ENCODE results near the gene TBXAS1. TPM values are rescaled to one million over a fixed set of nuclear protein-coding genes. Genes with fewer than 3 reads are reported as not detected.

Gene TBXAS1
- total RNA-seq, 1 donor from 2014 or later = 0.26 TPM

- DNase-seq (ENCODE audit: low read depth) (no peak), FAIRE-seq (no peak)
Measured at GRCh38 chr7:140041659-140042385, 212.8 kb downstream of the TBXAS1 start.

GRCh38 chr7:140042386-140042670 lies 213.3 kb downstream of the TBXAS1 start:
- Histone ChIP-seq H3K4me3 (ENCODE audit: low read depth, low read length) (no peak overlapping the region), H3K36me3 (ENCODE audit: control insufficient read depth, insufficient read depth, low read length) (peaks cover 5% of the 10 kb centered on the region), H3K27me3 (ENCODE audit: control insufficient read depth, insufficient read depth, low read length) (no peaks in the 10 kb centered on the region)
- DNase-seq (ENCODE audit: low read depth) = no peak
- TF ChIP-seq CTCF (IDR thresholded peaks at IDR 0.05; ENCODE audit: insufficient read depth, low read length, severe bottlenecking) = no peak
- no peak for FAIRE-seq

More at GRCh38 chr7:140041659-140042385, 212.8 kb downstream of the TBXAS1 start:
- no peak for TF ChIP-seq CTCF (IDR thresholded peaks at IDR 0.05; ENCODE audit: insufficient read depth, low read length, severe bottlenecking)
- no peak overlapping the region for H3K4me3 ChIP-seq (ENCODE audit: low read depth, low read length)
- H3K27me3 ChIP-seq (ENCODE audit: control insufficient read depth, insufficient read depth, low read length) = no peaks in the 10 kb centered on the region
- H3K36me3 ChIP-seq (ENCODE audit: control insufficient read depth, insufficient read depth, low read length) = peaks cover 5% of the 10 kb centered on the region

- Histone ChIP-seq H3K27me3 (ENCODE audit: control insufficient read depth, insufficient read depth, low read length) (no peaks in the 10 kb centered on the region), H3K36me3 (ENCODE audit: control insufficient read depth, insufficient read depth, low read length) (peaks cover 4% of the 10 kb centered on the region), H3K4me3 (ENCODE audit: low read depth, low read length) (no peak overlapping the region)
- FAIRE-seq (no peak), DNase-seq (ENCODE audit: low read depth) (peak; percentile 65)
- TF ChIP-seq CTCF (IDR thresholded peaks at IDR 0.05; ENCODE audit: insufficient read depth, low read length, severe bottlenecking) = no peak
Measured at GRCh38 chr7:140044251-140044650, 215.2 kb downstream of the TBXAS1 start.

GRCh38 chr7:140045697-140046096 lies 216.6 kb downstream of the TBXAS1 start:
- FAIRE-seq = no peak
- no peak for TF ChIP-seq CTCF (IDR thresholded peaks at IDR 0.05; ENCODE audit: insufficient read depth, low read length, severe bottlenecking)
- Histone ChIP-seq H3K27me3 (ENCODE audit: control insufficient read depth, insufficient read depth, low read length) (no peaks in the 10 kb centered on the region), H3K36me3 (ENCODE audit: control insufficient read depth, insufficient read depth, low read length) (peaks cover 6% of the 10 kb centered on the region), H3K4me3 (ENCODE audit: low read depth, low read length) (no peak overlapping the region)
- no peak for DNase-seq (ENCODE audit: low read depth)

- no peak for TF ChIP-seq CTCF (IDR thresholded peaks at IDR 0.05; ENCODE audit: insufficient read depth, low read length, severe bottlenecking)
- Histone ChIP-seq H3K4me3 (ENCODE audit: low read depth, low read length) (no peak overlapping the region), H3K27me3 (ENCODE audit: control insufficient read depth, insufficient read depth, low read length) (no peaks in the 10 kb centered on the region), H3K36me3 (ENCODE audit: control insufficient read depth, insufficient read depth, low read length) (peaks cover 2% of the 10 kb centered on the region)
- DNase-seq (ENCODE audit: low read depth) = no peak
- FAIRE-seq = no peak
Measured at GRCh38 chr7:140047197-140047596, 218.1 kb downstream of the TBXAS1 start.

GRCh38 chr7:140048138-140048537 lies 219.1 kb downstream of the TBXAS1 start:
- TF ChIP-seq CTCF (IDR thresholded peaks at IDR 0.05; ENCODE audit: insufficient read depth, low read length, severe bottlenecking) = no peak
- Histone ChIP-seq H3K4me3 (ENCODE audit: low read depth, low read length) (no peak overlapping the region), H3K36me3 (ENCODE audit: control insufficient read depth, insufficient read depth, low read length) (peaks cover 2% of the 10 kb centered on the region), H3K27me3 (ENCODE audit: control insufficient read depth, insufficient read depth, low read length) (no peaks in the 10 kb centered on the region)
- no peak for DNase-seq (ENCODE audit: low read depth)
- FAIRE-seq = no peak

All from bronchial epithelial cell (primary cell).